HG02870 (cell line): ENCODE data around the gene SERTAD2.

Source experiments
- ATAC-seq: cut with Tn5 transposase; IDR thresholded peaks from one replicate; pipeline ENCODE4 v1.9.1; 2021; ENCODE audit warnings: mild to moderate bottlenecking, moderate library complexity; ENCODE audit not compliant: unreplicated experiment

SERTAD2 gene

DNA sequence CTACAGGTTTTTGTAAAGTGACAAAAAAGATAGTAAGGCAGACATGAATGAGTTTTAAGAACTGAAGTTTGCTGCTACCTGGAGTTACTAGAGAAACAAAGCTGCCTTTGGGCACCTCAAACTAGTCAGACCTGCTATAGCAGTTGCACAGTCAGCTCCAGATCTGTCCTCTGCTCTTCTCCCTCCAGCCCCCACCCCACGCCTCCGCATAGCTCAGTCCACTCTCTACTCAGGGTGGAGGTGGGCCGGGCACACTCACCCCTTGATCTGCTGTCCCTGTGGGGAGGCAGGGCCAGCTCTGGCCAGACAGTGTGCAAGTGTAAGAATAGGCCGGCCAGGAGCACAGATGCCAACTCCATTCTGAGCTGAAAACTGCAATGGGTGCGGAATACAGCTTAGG is 4.1 kb downstream of the SERTAD2 start:
- no peak for ATAC-seq

GRCh38 chr2:64649013-64649484 is 4.7 kb downstream of the SERTAD2 start:
- no peak for ATAC-seq

DNA sequence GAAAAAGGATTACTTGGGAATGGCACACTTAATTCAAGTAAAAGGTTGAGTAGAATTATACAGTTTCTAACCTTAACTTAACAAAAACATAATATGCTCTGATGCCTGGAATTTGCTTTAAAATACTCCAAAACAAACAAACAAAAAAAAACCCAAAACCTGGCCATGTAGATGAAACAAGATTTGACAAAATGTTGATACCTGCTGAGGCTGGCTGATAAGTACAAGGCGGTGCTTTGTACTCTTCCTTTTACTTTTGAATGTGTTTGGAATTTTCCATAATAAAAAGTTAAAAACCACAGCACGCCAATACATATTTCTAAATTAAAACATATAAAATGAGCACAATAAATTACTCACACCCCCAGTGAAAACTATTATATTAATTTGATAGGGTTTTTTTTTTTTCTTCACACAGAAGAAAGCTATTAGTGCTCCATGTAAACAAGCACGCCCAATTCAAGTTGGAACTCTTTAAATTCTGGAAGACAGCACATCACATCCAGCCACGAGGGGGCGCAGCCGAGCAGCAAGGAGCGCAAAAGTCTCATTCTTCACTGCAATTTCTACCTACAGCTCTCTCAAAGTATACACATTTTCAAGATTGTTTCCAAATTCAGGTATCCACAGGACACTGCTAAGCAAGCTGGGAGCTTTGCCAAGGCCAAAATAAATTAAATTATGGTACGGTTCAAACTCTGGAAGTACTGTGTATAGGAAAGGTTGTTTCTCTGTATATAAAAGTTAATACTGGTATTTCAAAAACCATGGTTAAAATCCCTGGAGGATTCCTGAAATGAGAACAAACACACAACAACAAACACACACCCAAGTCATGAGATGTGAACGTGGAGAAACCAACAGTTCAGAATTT is 7.5 kb downstream of the SERTAD2 start:
- ATAC-seq = no peak

- peak; percentile 43 for ATAC-seq
These were observed 9.0 kb downstream of the SERTAD2 start for GRCh38 chr2:64644458-64645382.

- no peak for ATAC-seq
These were observed 9.8 kb downstream of the SERTAD2 start for GRCh38 chr2:64643838-64644457.

DNA sequence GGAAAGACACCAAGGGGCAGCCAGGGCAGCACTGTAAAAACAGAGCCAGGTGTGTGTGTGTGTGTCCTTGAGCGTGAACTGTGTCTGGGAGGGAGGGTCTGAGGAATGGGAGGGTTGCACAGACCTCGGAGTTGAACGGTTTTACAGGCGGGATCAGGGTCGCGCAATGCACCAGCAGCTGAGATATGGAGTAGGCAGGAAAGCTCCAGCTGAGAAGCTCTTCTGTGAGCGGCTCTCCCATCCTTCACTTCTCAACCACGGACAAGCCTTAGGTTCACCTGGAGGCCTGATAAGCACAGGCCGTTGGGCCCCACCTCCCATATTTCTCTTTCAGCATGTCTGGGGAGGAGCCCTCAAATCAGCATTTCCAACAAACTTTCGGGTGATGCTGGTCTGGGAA is 12.1 kb downstream of the SERTAD2 start:
- ATAC-seq = no peak

GRCh38 chr2:64640153-64641044 is 13.3 kb downstream of the SERTAD2 start:
- ATAC-seq = no peak

GRCh38 chr2:64639691-64640090 is 14.0 kb downstream of the SERTAD2 start:
- ATAC-seq = no peak

DNA sequence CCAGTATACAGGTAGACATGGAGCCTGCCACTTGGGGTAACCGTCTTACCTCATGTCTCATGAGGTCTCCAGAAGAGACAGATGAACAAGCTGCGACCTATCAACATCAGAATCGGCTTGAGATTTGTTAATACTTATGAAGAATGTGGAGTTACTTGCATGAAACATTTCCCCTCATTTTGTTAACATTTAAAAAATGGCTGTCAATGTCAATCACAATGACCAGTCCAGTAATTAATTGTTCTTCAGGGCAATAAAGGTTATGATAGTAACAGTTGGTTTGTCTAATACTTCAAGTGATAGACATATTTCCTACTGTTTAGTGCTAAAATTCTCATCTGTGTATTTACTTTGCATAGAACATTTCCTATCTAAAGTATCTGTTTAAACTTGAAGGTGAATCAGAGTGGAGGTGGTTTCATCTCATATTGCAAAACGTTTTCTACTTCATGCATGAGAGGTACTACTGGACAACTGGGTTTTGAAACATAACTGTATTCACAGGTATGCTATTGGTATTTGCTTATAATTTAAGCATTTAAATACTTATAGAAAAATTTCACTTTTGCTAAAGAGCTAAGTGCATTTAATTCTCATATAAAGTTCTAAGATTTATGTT is 15.1 kb downstream of the SERTAD2 start:
- ATAC-seq = no peak

GRCh38 chr2:64637931-64638330 is 15.8 kb downstream of the SERTAD2 start:
- ATAC-seq = no peak

GRCh38 chr2:64637000-64637635 is 16.6 kb downstream of the SERTAD2 start:
- ATAC-seq = peak; percentile 44

DNA sequence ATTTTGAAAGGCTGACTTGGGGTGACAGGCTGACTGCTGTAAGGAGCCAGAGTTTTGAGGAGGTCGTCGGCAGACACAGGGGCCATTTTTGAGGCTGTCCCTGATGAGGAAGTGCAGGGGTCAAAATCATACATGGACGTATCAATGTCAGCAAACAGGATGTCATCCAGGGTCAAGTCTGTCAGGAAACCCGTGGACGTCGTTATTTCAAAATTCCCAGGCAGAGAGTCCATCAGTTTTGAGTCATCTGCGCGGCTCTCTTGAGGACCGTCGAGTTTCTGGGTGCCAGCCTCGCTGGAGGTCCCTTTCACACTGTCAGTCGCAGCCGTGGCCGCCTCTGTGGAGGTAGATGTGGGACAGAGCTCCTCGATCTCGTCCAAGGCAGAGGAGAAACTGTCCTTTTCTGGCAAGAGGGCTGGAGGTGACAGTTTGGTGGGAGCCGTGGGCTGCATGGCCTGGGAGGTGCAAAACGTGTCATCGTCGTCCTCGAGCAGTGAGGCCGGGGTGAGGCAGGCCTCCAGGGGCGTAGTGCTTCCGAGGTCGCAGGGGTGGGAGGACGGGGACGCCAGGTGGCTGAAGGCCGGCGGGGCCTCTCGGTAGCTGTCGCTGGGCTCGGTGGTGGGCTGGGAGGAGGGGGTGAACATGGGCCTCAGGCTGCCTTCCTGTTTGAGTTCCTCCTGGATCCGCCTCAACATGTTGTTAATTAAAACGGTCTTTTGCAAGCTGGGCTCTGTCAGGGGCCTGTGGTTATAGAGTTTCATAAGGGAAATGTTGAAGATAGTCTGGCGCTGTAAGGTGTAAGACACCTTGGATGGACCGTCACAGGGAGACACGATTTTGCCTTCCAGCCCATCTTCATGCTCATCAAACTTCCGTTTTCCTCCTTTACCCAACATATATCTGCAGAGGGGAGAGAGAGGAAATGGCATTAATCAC is 17.5 kb downstream of the SERTAD2 start:
- peak; percentile 67 for ATAC-seq

GRCh38 chr2:64634345-64635267 is 19.1 kb downstream of the SERTAD2 start:
- no peak for ATAC-seq

GRCh38 chr2:64632835-64633819 is 20.6 kb downstream of the SERTAD2 start:
- ATAC-seq = no peak

- ATAC-seq = no peak
These were observed 21.9 kb downstream of the SERTAD2 start for GRCh38 chr2:64631771-64632170.

- no peak for ATAC-seq
These were observed 23.0 kb downstream of the SERTAD2 start for GRCh38 chr2:64630752-64631151.
